Stimulated activated naive CD8-positive, alpha-beta T cell treated with anti-CD3 and anti-CD28 coated beads, Interleukin-15, amount 100 ng/mL, for 72 hours (primary cell): Measurements from ENCODE around the gene SMG6.

Source experiments
- ATAC-seq: fragments of 150-1000 bp; cut with Tn5 transposase; 2 replicates; pipeline ENCODE4 v1.10.0; 2021; ENCODE audit warnings: mild to moderate bottlenecking, moderate library complexity
- DNase-seq, 2 donors: peaks; one replicate each; pipeline ENCODE4 v3.0.0; 2021 to 2022
- H3K27ac Mint-ChIP-seq, 2 donors: one replicate each; pipeline ENCODE4 v1.8.0; 2022; ENCODE audit warnings: mild to moderate bottlenecking in 2 of 2, mixed read lengths in 2 of 2, moderate library complexity in 2 of 2
- H3K27me3 Mint-ChIP-seq: one replicate; pipeline ENCODE4 v1.8.0; 2022; ENCODE audit warnings: mixed read lengths
- H3K4me1 Mint-ChIP-seq: one replicate; pipeline ENCODE4 v1.8.0; 2022; ENCODE audit warnings: mild to moderate bottlenecking, mixed read lengths
- H3K4me3 Mint-ChIP-seq, 2 donors: one replicate each; pipeline ENCODE4 v1.8.0; 2022; ENCODE audit warnings: mild to moderate bottlenecking in 2 of 2, mixed read lengths in 2 of 2, moderate library complexity in 1 of 2
- H3K9me3 Mint-ChIP-seq, 2 donors: one replicate each; pipeline ENCODE4 v1.8.0; 2022; ENCODE audit warnings: mixed read lengths in 2 of 2

The SMG6 gene

GRCh38 chr17:2055292-2056205 lies 248.0 kb downstream of the SMG6 start:
- peak overlapping the region; percentile 42 to 46 for H3K27ac Mint-ChIP-seq
- peaks cover 18% of the 10 kb centered on the region for H3K27me3 Mint-ChIP-seq
- ATAC-seq (peak; percentile 7), DNase-seq (peak; percentile 54 to 62)
- H3K4me3 Mint-ChIP-seq, result peak overlapping the region; percentile 79 to 86
- no peaks in the 10 kb centered on the region for H3K9me3 Mint-ChIP-seq
- H3K4me1 Mint-ChIP-seq, result peaks cover 49% of the 10 kb centered on the region

GRCh38 chr17:2054512-2055291 lies 248.9 kb downstream of the SMG6 start, which contains the start of gene HIC1:
Gene HIC1 (plus strand): TSS chr17:2055103. CDS start chr17:2056691, 1,588 bp downstream.
- H3K4me3 Mint-ChIP-seq, result peak within 1 kb of the TSS; percentile 85
- H3K9me3 Mint-ChIP-seq, result no peaks in the 10 kb centered on the region
- H3K27ac Mint-ChIP-seq, result peak within 1 kb of the TSS; percentile 85 to 86
- peaks cover 41% of the 10 kb centered on the region for H3K4me1 Mint-ChIP-seq
- DNase-seq (peak; percentile 87 to 92), ATAC-seq (peak; percentile 72)
- peaks cover 18% of the 10 kb centered on the region for H3K27me3 Mint-ChIP-seq

- peak overlapping the region; percentile 85 for H3K4me3 Mint-ChIP-seq
- no peaks in the 10 kb centered on the region for H3K9me3 Mint-ChIP-seq
- H3K4me1 Mint-ChIP-seq, result peaks cover 40% of the 10 kb centered on the region
- DNase-seq (no peak), ATAC-seq (no peak)
- peak overlapping the region; percentile 85 to 86 for H3K27ac Mint-ChIP-seq
- peaks cover 18% of the 10 kb centered on the region for H3K27me3 Mint-ChIP-seq
Measured at GRCh38 chr17:2054262-2054511, 249.4 kb downstream of the SMG6 start.

- Mint-ChIP-seq H3K4me1 (peaks cover 44% of the 10 kb centered on the region), H3K4me3 (peak overlapping the region; percentile 85), H3K27me3 (peaks cover 20% of the 10 kb centered on the region), H3K27ac (peak overlapping the region; percentile 86 to 96), H3K9me3 (no peaks in the 10 kb centered on the region)
- peak; percentile 51 for ATAC-seq
- DNase-seq, result peak; percentile 88 to 91
Measured at GRCh38 chr17:2053380-2054261, 250.0 kb downstream of the SMG6 start.

GRCh38 chr17:2051933-2052559 lies 251.5 kb downstream of the SMG6 start:
- Mint-ChIP-seq H3K4me3 (peak overlapping the region; percentile 5 to 10), H3K4me1 (peaks cover 41% of the 10 kb centered on the region), H3K27me3 (peaks cover 25% of the 10 kb centered on the region), H3K9me3 (no peaks in the 10 kb centered on the region), H3K27ac (no peak overlapping the region)
- ATAC-seq (no peak), DNase-seq (no peak)

GRCh38 chr17:2051061-2051932 lies 252.3 kb downstream of the SMG6 start:
- DNase-seq (peak in 1 of 2 donors; percentile 28), ATAC-seq (no peak)
- H3K4me3 Mint-ChIP-seq, result peak overlapping the region; percentile 65 to 81
- H3K27me3 Mint-ChIP-seq, result peaks cover 25% of the 10 kb centered on the region
- H3K27ac Mint-ChIP-seq, result no peak overlapping the region
- peaks cover 41% of the 10 kb centered on the region for H3K4me1 Mint-ChIP-seq
- no peaks in the 10 kb centered on the region for H3K9me3 Mint-ChIP-seq

GRCh38 chr17:2050300-2051060 lies 253.1 kb downstream of the SMG6 start:
- DNase-seq, result peak; percentile 72 to 76
- H3K9me3 Mint-ChIP-seq, result no peaks in the 10 kb centered on the region
- H3K4me3 Mint-ChIP-seq, result peak overlapping the region; percentile 65 to 81
- H3K27me3 Mint-ChIP-seq, result peaks cover 25% of the 10 kb centered on the region
- peaks cover 41% of the 10 kb centered on the region for H3K4me1 Mint-ChIP-seq
- peak; percentile 1 for ATAC-seq
- H3K27ac Mint-ChIP-seq, result no peak overlapping the region

- H3K27me3 Mint-ChIP-seq, result peaks cover 25% of the 10 kb centered on the region
- no peaks in the 10 kb centered on the region for H3K9me3 Mint-ChIP-seq
- DNase-seq, result peak; percentile 86 to 88
Measured at GRCh38 chr17:2049333-2050299, 254.0 kb downstream of the SMG6 start.

GRCh38 chr17:2048805-2049204 lies 254.8 kb downstream of the SMG6 start:
- Mint-ChIP-seq H3K27ac (peak overlapping the region; percentile 54 to 72), H3K9me3 (no peaks in the 10 kb centered on the region), H3K4me1 (peaks cover 47% of the 10 kb centered on the region), H3K27me3 (peaks cover 25% of the 10 kb centered on the region), H3K4me3 (peak overlapping the region; percentile 70 to 75)
- DNase-seq (no peak), ATAC-seq (no peak)

More at GRCh38 chr17:2049333-2050299, 254.0 kb downstream of the SMG6 start:
- peak; percentile 42 for ATAC-seq
- Mint-ChIP-seq H3K4me3 (peak overlapping the region; percentile 70 to 75), H3K27ac (peak overlapping the region in 1 of 2 donors; percentile 72), H3K4me1 (peaks cover 47% of the 10 kb centered on the region)

GRCh38 chr17:2047590-2047989 lies 256.0 kb downstream of the SMG6 start:
- H3K4me1 Mint-ChIP-seq, result peaks cover 49% of the 10 kb centered on the region
- H3K9me3 Mint-ChIP-seq, result no peaks in the 10 kb centered on the region
- DNase-seq (no peak), ATAC-seq (no peak)
- no peak overlapping the region for H3K4me3 Mint-ChIP-seq
- peaks cover 25% of the 10 kb centered on the region for H3K27me3 Mint-ChIP-seq
- H3K27ac Mint-ChIP-seq, result peak overlapping the region in 1 of 2 donors; percentile 81

GRCh38 chr17:2044263-2044894 lies 259.2 kb downstream of the SMG6 start:
- H3K27me3 Mint-ChIP-seq, result peaks cover 7% of the 10 kb centered on the region
- ATAC-seq (no peak), DNase-seq (no peak)
- H3K4me1 Mint-ChIP-seq, result peaks cover 50% of the 10 kb centered on the region
- no peak overlapping the region for H3K27ac Mint-ChIP-seq
- H3K4me3 Mint-ChIP-seq, result no peak overlapping the region
- no peaks in the 10 kb centered on the region for H3K9me3 Mint-ChIP-seq

- ATAC-seq (no peak), DNase-seq (no peak)
- Mint-ChIP-seq H3K9me3 (no peaks in the 10 kb centered on the region), H3K27ac (no peak overlapping the region), H3K4me1 (peaks cover 44% of the 10 kb centered on the region), H3K4me3 (peak overlapping the region in 1 of 2 donors; percentile 88), H3K27me3 (peaks cover 7% of the 10 kb centered on the region)
Measured at GRCh38 chr17:2043785-2044184, 259.8 kb downstream of the SMG6 start.
